K562 (cell line): Measurements from ENCODE around the gene TPR. TPM values are rescaled to one million over a fixed set of nuclear protein-coding genes. Genes with fewer than 3 reads are reported as not detected.
A peak's percentile ranks its signal among the peaks of the same experiment; 100 is the strongest.

Experiments
- KAT7 ChIP-seq: sonication (generic); formaldehyde crosslinking; IDR thresholded peaks from 2 replicates; pipeline ENCODE4 v1.8.0; 2022; ENCODE audit warnings: missing genetic modification reagents, mild to moderate bottlenecking, borderline replicate concordance
- NFIX ChIP-seq: fragments of 250-450 bp; sonication (Bioruptor Pico); IDR thresholded peaks from 2 replicates; pipeline ENCODE4 v1.4.0; 2020; ENCODE audit warnings: low read depth, mild to moderate bottlenecking, moderate library complexity
- OTX1 ChIP-seq: fragments of 450-650 bp; formaldehyde crosslinking; IDR thresholded peaks from 2 replicates; pipeline ENCODE4 v1.4.0; 2022; ENCODE audit warnings: mild to moderate bottlenecking
- PHF21A ChIP-seq: fragments of 450-650 bp; IDR thresholded peaks from 2 replicates; pipeline ENCODE4 v1.6.1; 2017; ENCODE audit warnings: low read depth, borderline replicate concordance
- SAFB ChIP-seq: fragments of 200-400 bp; formaldehyde crosslinking; IDR thresholded peaks from 2 replicates; pipeline ENCODE4 v1.6.1; 2017; ENCODE audit warnings: low read depth, low read length, borderline replicate concordance
- SREBF1 ChIP-seq: fragments of 150-350 bp; IDR thresholded peaks from 2 replicates; pipeline ENCODE4 v1.6.1; 2014; ENCODE audit warnings: antibody characterized with exemption, low read depth, low read length, borderline replicate concordance
- ZBED1 ChIP-seq: IDR thresholded peaks from 2 replicates; pipeline ENCODE4 v1.6.1; 2014
- ZNF277 ChIP-seq: fragments of 250-450 bp; sonication (Bioruptor Pico); IDR thresholded peaks from 2 replicates; pipeline ENCODE4 v1.8.0; 2022; ENCODE audit warnings: inconsistent platforms, mild to moderate bottlenecking, moderate library complexity, borderline replicate concordance
- ZNF408 ChIP-seq: fragments of 250-450 bp; sonication (Bioruptor Pico); IDR thresholded peaks from 2 replicates; pipeline ENCODE4 v1.4.0; 2020; ENCODE audit warnings: low read depth, mild to moderate bottlenecking, moderate library complexity
- ZNF592 ChIP-seq: fragments of 450-650 bp; IDR thresholded peaks from 2 replicates; pipeline ENCODE4 v1.6.1; 2017; ENCODE audit warnings: antibody characterized with exemption, mild to moderate bottlenecking
- ZNF707 ChIP-seq: fragments of 250-450 bp; sonication (Bioruptor Pico); conservative IDR thresholded peaks from 2 replicates; pipeline ENCODE4 v1.8.0; 2022; ENCODE audit warnings: inconsistent platforms, mild to moderate bottlenecking, moderate library complexity
- polyA plus RNA-seq, 8 experiments: library from polyadenylated mRNA; depleted of rRNA in 4 of 8; stranded (reverse) in 5 of 8; unstranded in 3 of 8; fragments of >200 nt; fragmentation: Nextera tagmentation in 2 of 8; fragmentation: Illumina TruSeq in 1 of 8; extraction: Ambion mirVana in 2 of 8; extraction: Trizol in 1 of 8; gene quantifications; 2 replicates each; pipeline versions ENCODE4 v1.2.1 to v1.2.3, GENCODE V29; 2011 to 2014; ENCODE audit warnings: inconsistent platforms in 1 of 8, missing spikeins in 1 of 8
- total RNA-seq, 7 experiments: library from RNA; depleted of rRNA in 6 of 7; stranded (reverse); fragments of >200 nt in 6 of 7; fragmentation: Illumina TruSeq in 2 of 7; extraction: Trizol in 2 of 7; gene quantifications; 2 replicates each; pipeline versions ENCODE4 v1.2.1 to v1.2.3, GENCODE V29; 2011 to 2021; ENCODE audit warnings: low replicate concordance in 1 of 7

TPR gene
- total and polyA plus RNA-seq, 9 of the 15 experiments (the other 6 are each of a cell fraction or from before 2014, with no cell fraction given) = 48.5 to 167 (median 138) TPM

GRCh38 chr1:186340772-186341171, 34.3 kb downstream of the TPR start (continued):
- TF ChIP-seq ZNF592 (no peak), ZBED1 (no peak), NFIX (peak; percentile 16; the same call in 1 of the 2 replicates), ZNF707 (CRISPR knock-in tag) (0 out of 2 replicates have a peak, but pooled peaks have one; percentile 40), PHF21A (no peak), OTX1 (CRISPR knock-in tag) (no peak), SAFB (no peak), KAT7 (CRISPR knock-in tag) (no peak), ZNF277 (CRISPR knock-in tag) (peak; percentile 84), ZNF408 (CRISPR knock-in tag) (peak; percentile 65; the same call in 1 of the 2 replicates), SREBF1 (no peak)
- TF ChIP-seq, all 486 proteins: peak for 7
